Smooth muscle cell (in vitro differentiated cells): ENCODE measurements around the gene KCNIP1. TPM values are rescaled to one million over a fixed set of nuclear protein-coding genes. Genes with fewer than 3 reads are reported as not detected.
A peak's percentile ranks its signal among the peaks of the same experiment; 100 is the strongest.

Experiments used
- DNase-seq: peaks from one replicate; lab custom pipeline; 2025; ENCODE audit not compliant: unreplicated experiment; lab: John Stamatoyannopoulos, UW
- H2AFZ ChIP-seq: fragments of 200-600 bp; sonication (generic); 2 replicates; pipeline ENCODE4 v1.6.0; 2016; ENCODE audit warnings: antibody characterized with exemption, low read depth, mild to moderate bottlenecking
- H3F3A ChIP-seq: fragments of 200-600 bp; sonication (generic); 2 replicates; pipeline ENCODE4 v1.6.0; 2017; ENCODE audit warnings: antibody characterized with exemption, low read depth
- H3K27ac ChIP-seq: fragments of 200-600 bp; sonication (generic); 2 replicates; pipeline ENCODE4 v1.5.1; 2016; ENCODE audit warnings: low read depth, mild to moderate bottlenecking
- H3K27me3 ChIP-seq: fragments of 200-600 bp; sonication (generic); 2 replicates; pipeline ENCODE4 v1.6.1; 2016; ENCODE audit warnings: low read depth, mild to moderate bottlenecking
- H3K36me3 ChIP-seq: fragments of 200-600 bp; sonication (generic); 2 replicates; pipeline ENCODE4 v1.5.1; 2016; ENCODE audit warnings: low read depth
- H3K4me1 ChIP-seq: fragments of 200-600 bp; sonication (generic); 2 replicates; pipeline ENCODE4 v1.5.1; 2016; ENCODE audit warnings: low read depth
- H3K4me2 ChIP-seq: fragments of 200-600 bp; sonication (generic); 2 replicates; pipeline ENCODE4 v1.6.0; 2016; ENCODE audit warnings: mild to moderate bottlenecking
- H3K4me3 ChIP-seq: fragments of 200-600 bp; sonication (generic); 2 replicates; pipeline ENCODE4 v1.5.1; 2016; ENCODE audit warnings: mild to moderate bottlenecking
- H3K79me2 ChIP-seq: fragments of 200-600 bp; sonication (generic); 2 replicates; pipeline ENCODE4 v1.6.0; 2016; ENCODE audit warnings: low read depth, mild to moderate bottlenecking
- H3K9ac ChIP-seq: fragments of 200-600 bp; sonication (generic); 2 replicates; pipeline ENCODE4 v1.6.0; 2016; ENCODE audit warnings: low read depth
- H3K9me3 ChIP-seq: fragments of 200-600 bp; sonication (generic); replicated peaks from 2 replicates; pipeline ENCODE4 v1.5.1; 2016; ENCODE audit warnings: low read depth
- H4K20me1 ChIP-seq: fragments of 200-600 bp; sonication (generic); 2 replicates; pipeline ENCODE4 v1.6.0; 2016; ENCODE audit warnings: low read depth
- WGBS: methylation state at CpG from one replicate; pipeline ENCODE4 v1.1.7; 2016; ENCODE audit warnings: low lambda C conversion rate; 5-methylcytosine and 5-hydroxymethylcytosine counted together
- polyA plus RNA-seq: library from polyadenylated mRNA; unstranded; fragments of >200 nt; fragmentation: Nextera tagmentation; extraction: Ambion mirVana; gene quantifications from 2 replicates; pipeline ENCODE4 v1.2.1, GENCODE V29; 2016
- total RNA-seq: library from RNA; depleted of rRNA; stranded (reverse); fragments of >200 nt; gene quantifications from 2 replicates; pipeline ENCODE4 v1.2.3, GENCODE V29; 2014
- TF ChIP-seq, protein P1 (sequence below): fragments of 200-600 bp; sonication (generic); IDR thresholded peaks from 2 replicates; pipeline ENCODE4 v1.5.1; 2017; ENCODE audit warnings: borderline replicate concordance, mild to moderate bottlenecking, antibody characterized with exemption; ENCODE audit not compliant: insufficient read depth, poor library complexity, severe bottlenecking

KCNIP1 gene
- total and polyA plus RNA-seq, 2 experiments from 2014 or later = 0.50 TPM; not detected in 1

DNA sequence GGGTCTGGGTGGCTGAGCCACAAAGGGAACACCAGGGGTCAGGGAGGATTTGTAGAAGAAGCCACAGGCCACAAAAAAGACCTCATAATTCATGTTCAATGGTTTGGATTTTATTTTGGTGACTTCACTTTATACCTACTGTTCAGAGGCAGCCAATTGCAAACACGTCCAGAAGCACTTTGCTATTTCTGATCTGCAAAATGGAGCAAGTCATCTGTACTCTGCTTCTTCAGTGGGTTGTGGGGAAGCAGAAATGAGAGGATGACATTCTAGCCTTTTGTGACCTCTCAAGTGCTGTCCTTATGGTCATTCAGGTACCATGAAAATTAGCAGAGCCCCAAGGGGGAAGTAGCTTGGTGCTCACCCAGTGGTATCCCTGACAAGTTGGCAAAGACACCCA is 2.5 kb upstream of the KCNIP1 start:
- Histone ChIP-seq H3K9ac (no peak overlapping the region), H2AFZ (no peak overlapping the region), H3K4me2 (no peak overlapping the region), H3K27me3 (peaks cover 62% of the 10 kb centered on the region), H3K27ac (no peak overlapping the region), H3K36me3 (no peaks in the 10 kb centered on the region), H3K4me3 (no peak overlapping the region), H3K9me3 (no peaks in the 10 kb centered on the region), H3K4me1 (peaks cover 15% of the 10 kb centered on the region), H4K20me1 (no peaks in the 10 kb centered on the region), H3F3A (no peaks in the 10 kb centered on the region), H3K79me2 (no peaks in the 10 kb centered on the region)
- WGBS = 96% methylated on average over 1 of the region's 1 CpG
- DNase-seq = no peak
- TF ChIP-seq, protein P1, sequence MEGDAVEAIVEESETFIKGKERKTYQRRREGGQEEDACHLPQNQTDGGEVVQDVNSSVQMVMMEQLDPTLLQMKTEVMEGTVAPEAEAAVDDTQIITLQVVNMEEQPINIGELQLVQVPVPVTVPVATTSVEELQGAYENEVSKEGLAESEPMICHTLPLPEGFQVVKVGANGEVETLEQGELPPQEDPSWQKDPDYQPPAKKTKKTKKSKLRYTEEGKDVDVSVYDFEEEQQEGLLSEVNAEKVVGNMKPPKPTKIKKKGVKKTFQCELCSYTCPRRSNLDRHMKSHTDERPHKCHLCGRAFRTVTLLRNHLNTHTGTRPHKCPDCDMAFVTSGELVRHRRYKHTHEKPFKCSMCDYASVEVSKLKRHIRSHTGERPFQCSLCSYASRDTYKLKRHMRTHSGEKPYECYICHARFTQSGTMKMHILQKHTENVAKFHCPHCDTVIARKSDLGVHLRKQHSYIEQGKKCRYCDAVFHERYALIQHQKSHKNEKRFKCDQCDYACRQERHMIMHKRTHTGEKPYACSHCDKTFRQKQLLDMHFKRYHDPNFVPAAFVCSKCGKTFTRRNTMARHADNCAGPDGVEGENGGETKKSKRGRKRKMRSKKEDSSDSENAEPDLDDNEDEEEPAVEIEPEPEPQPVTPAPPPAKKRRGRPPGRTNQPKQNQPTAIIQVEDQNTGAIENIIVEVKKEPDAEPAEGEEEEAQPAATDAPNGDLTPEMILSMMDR = no peak

DNA sequence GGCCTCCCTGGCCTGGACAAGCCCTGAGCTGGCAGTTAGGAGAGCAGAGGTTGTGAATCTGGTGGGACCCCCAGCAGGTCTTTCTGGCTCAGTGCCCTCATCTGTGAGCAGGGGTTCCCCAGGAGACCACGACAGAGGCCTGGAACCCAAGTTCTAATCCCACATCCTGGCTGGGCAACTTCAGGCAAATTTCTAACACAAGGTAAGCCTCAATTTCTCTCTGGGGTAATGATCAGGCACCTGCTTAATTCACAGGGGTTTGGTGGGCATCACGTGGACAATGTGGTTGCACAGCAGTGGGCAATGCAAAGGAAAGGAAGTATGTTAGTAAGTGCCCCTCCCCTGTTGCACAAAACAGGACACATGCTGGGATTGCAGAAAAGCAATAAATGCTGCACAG is 1.9 kb upstream of the KCNIP1 start:
- no peak overlapping the region for H3K4me3 ChIP-seq
- H4K20me1 ChIP-seq = no peaks in the 10 kb centered on the region
- 91% methylated on average over 2 of the region's 2 CpGs for WGBS
- no peaks in the 10 kb centered on the region for H3F3A ChIP-seq
- peaks cover 15% of the 10 kb centered on the region for H3K4me1 ChIP-seq
- no peak overlapping the region for H3K4me2 ChIP-seq
- TF ChIP-seq, protein P1 = no peak
- H3K27me3 ChIP-seq = peaks cover 62% of the 10 kb centered on the region
- H2AFZ ChIP-seq = no peak overlapping the region
- no peak overlapping the region for H3K9ac ChIP-seq
- no peak for DNase-seq
- H3K79me2 ChIP-seq = no peaks in the 10 kb centered on the region
- no peak overlapping the region for H3K27ac ChIP-seq
- H3K9me3 ChIP-seq = no peaks in the 10 kb centered on the region
- H3K36me3 ChIP-seq = no peaks in the 10 kb centered on the region

DNA sequence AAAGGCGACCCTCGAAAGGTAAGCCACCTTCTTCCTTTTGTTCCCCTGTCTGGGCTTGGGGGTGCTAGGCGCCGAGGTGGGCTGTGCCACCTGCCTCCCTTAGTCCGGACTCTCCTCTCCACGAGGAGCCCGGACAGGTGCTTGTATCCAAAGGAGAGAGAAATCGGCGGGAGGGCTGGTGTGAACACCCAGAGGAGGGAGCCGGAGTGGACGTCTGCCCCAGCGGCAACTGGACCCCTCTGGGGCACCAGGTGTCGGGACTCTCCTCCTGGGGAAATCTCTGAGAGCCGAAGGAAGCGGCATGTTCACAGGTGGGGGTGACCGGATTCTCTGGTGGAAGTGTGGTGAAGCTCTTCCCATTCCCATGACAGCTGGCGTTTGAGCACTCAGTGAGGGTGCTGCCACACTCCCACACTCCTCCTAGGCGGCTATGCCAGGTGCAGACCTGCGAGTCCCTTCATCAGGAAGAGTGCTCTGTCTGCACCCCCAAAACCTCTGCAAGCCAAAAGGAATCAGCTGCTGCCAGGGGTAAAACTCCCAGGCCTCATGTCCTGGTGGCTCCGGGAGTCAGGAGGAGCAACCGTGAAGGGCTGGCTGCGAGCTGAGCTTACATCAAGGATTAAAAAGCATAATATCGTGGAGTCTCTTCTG is 921 bp downstream of the KCNIP1 start:
- peak overlapping the region; percentile 47 for H3K4me3 ChIP-seq

More for the DNA sequence above, 921 bp downstream of the KCNIP1 start:
- WGBS = 85% methylated on average over 23 of the region's 23 CpGs
- Histone ChIP-seq H3K79me2 (no peaks in the 10 kb centered on the region), H3K9me3 (no peaks in the 10 kb centered on the region), H3K9ac (no peak overlapping the region), H3K27ac (no peak overlapping the region), H3K4me1 (peaks cover 5% of the 10 kb centered on the region), H3F3A (no peaks in the 10 kb centered on the region), H3K4me2 (no peak overlapping the region), H3K27me3 (peaks cover 50% of the 10 kb centered on the region), H2AFZ (no peak overlapping the region), H3K36me3 (no peaks in the 10 kb centered on the region), H4K20me1 (no peaks in the 10 kb centered on the region)
- TF ChIP-seq, protein P1 = no peak
- DNase-seq = no peak
